Fibroblast of lung (primary cell): ENCODE data around the gene SNN.

Source experiments
- EZH2 ChIP-seq: IDR thresholded peaks from 2 replicates; pipeline ENCODE4 v1.5.1; 2012; ENCODE audit warnings: low read length, control low read depth, mild to moderate bottlenecking; ENCODE audit errors: missing control alignments
- TF ChIP-seq, protein P1 (sequence below), 2 donors: IDR thresholded peaks in 1 of 2; conservative IDR thresholded peaks in 1 of 2; 1 replicate in 1 of 2; 2 replicates in 1 of 2; pipeline ENCODE4 v1.5.1; 2011 to 2012; ENCODE audit warnings: low read length in 2 of 2, control low read depth in 1 of 2, inconsistent platforms in 1 of 2, low read depth in 1 of 2, mild to moderate bottlenecking in 1 of 2

DNA sequence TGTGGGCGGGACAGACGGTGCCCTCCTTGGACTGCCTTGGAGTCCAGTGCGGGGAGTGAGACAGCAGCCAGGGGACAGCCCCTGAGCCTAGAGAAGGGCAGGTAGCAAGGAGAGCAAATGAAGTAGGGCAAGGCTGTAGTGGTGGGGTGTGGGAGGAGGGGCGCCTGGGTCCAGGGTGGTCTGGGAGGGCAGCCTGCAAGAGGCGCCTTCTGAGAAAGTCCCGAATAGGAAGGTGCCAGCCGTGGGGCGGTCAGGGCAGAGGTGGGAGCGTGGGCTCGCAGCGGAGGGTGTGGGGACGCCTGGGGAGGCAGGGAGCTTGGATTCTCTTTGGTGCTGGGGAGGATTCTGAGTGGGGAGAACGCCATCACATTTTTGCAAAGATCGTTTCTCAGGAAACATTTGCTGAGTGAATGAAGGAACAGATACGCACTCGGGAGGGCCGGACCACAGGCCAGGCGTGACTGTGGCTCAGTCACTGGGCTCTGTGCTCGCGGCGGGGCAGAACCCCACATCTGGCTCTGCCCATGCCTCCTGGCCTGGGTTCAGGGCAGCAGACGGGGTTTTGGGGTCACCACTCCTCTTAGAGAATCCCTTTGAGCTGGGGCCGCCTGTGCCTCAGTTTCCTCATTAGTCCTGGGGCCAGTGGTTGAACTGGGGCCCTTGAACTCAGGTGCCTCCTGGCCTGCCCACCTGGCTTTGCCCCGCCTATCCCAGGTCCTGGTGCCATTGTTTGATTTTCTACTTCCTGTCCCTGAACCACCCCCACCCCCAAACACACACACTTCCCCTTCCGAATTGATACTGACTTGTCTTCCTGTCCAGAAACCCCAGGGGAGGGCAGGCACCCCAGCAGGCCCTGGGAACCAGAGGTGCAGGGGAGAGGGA, 4.2 kb downstream of the SNN start:
- TF ChIP-seq, protein P1, sequence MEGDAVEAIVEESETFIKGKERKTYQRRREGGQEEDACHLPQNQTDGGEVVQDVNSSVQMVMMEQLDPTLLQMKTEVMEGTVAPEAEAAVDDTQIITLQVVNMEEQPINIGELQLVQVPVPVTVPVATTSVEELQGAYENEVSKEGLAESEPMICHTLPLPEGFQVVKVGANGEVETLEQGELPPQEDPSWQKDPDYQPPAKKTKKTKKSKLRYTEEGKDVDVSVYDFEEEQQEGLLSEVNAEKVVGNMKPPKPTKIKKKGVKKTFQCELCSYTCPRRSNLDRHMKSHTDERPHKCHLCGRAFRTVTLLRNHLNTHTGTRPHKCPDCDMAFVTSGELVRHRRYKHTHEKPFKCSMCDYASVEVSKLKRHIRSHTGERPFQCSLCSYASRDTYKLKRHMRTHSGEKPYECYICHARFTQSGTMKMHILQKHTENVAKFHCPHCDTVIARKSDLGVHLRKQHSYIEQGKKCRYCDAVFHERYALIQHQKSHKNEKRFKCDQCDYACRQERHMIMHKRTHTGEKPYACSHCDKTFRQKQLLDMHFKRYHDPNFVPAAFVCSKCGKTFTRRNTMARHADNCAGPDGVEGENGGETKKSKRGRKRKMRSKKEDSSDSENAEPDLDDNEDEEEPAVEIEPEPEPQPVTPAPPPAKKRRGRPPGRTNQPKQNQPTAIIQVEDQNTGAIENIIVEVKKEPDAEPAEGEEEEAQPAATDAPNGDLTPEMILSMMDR (conservative IDR thresholded peaks at IDR 0.05 in 1 of 2, IDR thresholded peaks at IDR 0.05 in 1 of 2; ENCODE audit: low read depth in 1 of 2, low read length in 2 of 2), result no peak
- no peak for TF ChIP-seq EZH2
